HepG2 (cell line): ENCODE measurements around the gene DNLZ. TPM values are rescaled to one million over a fixed set of nuclear protein-coding genes. Genes with fewer than 3 reads are reported as not detected.

Experiments
- ADNP ChIP-seq: sonication (generic); formaldehyde crosslinking; IDR thresholded peaks from 2 replicates; pipeline ENCODE4 v1.4.0; 2020; ENCODE audit warnings: missing genetic modification reagents
- AKNA ChIP-seq: sonication (generic); formaldehyde crosslinking; IDR thresholded peaks from 2 replicates; pipeline ENCODE4 v1.4.0; 2020; ENCODE audit warnings: missing genetic modification reagents, borderline replicate concordance
- ATF7-NPFF ChIP-seq: sonication (generic); formaldehyde crosslinking; IDR thresholded peaks from 2 replicates; pipeline ENCODE4 v1.8.1; 2023; ENCODE audit warnings: mild to moderate bottlenecking, low read depth, missing genetic modification reagents, moderate library complexity
- ISX ChIP-seq: sonication (generic); formaldehyde crosslinking; conservative IDR thresholded peaks from 2 replicates; pipeline ENCODE4 v1.5.0; 2020; ENCODE audit warnings: missing genetic modification reagents
- JDP2 ChIP-seq: sonication (generic); formaldehyde crosslinking; IDR thresholded peaks from 2 replicates; pipeline ENCODE4 v1.8.1; 2022; ENCODE audit warnings: missing genetic modification reagents, borderline replicate concordance
- JUN ChIP-seq: sonication (generic); formaldehyde crosslinking; IDR thresholded peaks from 2 replicates; pipeline ENCODE4 v1.4.0; 2020; ENCODE audit warnings: mild to moderate bottlenecking, missing genetic modification reagents
- KDM5B ChIP-seq: sonication (generic); formaldehyde crosslinking; IDR thresholded peaks from 2 replicates; pipeline ENCODE4 v1.4.0; 2020; ENCODE audit warnings: missing genetic modification reagents, mild to moderate bottlenecking, borderline replicate concordance
- KLF6 ChIP-seq: IDR thresholded peaks from 2 replicates; pipeline ENCODE4 v1.8.0; 2016; ENCODE audit warnings: missing biosample characterization, missing genetic modification reagents
- NFE2 ChIP-seq: sonication (generic); formaldehyde crosslinking; IDR thresholded peaks from 2 replicates; pipeline ENCODE4 v1.4.0; 2020; ENCODE audit warnings: missing genetic modification reagents
- NFKB2 ChIP-seq: sonication (generic); formaldehyde crosslinking; IDR thresholded peaks from 2 replicates; pipeline ENCODE4 v1.4.0; 2020; ENCODE audit warnings: missing genetic modification reagents, borderline replicate concordance
- NPAS2 ChIP-seq: sonication (generic); formaldehyde crosslinking; IDR thresholded peaks from 2 replicates; pipeline ENCODE4 v1.8.0; 2022; ENCODE audit warnings: mild to moderate bottlenecking, missing genetic modification reagents, borderline replicate concordance
- NRL ChIP-seq: sonication (generic); formaldehyde crosslinking; IDR thresholded peaks from 2 replicates; pipeline ENCODE4 v1.5.0; 2020; ENCODE audit warnings: missing genetic modification reagents, mild to moderate bottlenecking, moderate library complexity, borderline replicate concordance
- PCBP1 ChIP-seq: fragments of 200-400 bp; formaldehyde crosslinking; IDR thresholded peaks from 2 replicates; pipeline ENCODE4 v1.6.1; 2017; ENCODE audit warnings: mild to moderate bottlenecking, low read depth, low read length, borderline replicate concordance
- PHF21A ChIP-seq: sonication (generic); formaldehyde crosslinking; IDR thresholded peaks from 2 replicates; pipeline ENCODE4 v1.5.0; 2020; ENCODE audit warnings: mild to moderate bottlenecking, missing genetic modification reagents
- RFX5 ChIP-seq: IDR thresholded peaks from 2 replicates; pipeline ENCODE4 v1.6.1; 2011; ENCODE audit warnings: low read depth, low read length, improper control_type of control experiment
- SOX13 ChIP-seq, 3 experiments: fragments of 450-650 bp in 1 of 3; sonication (generic) in 1 of 3; formaldehyde crosslinking in 1 of 3; IDR thresholded peaks in 2 of 3; conservative IDR thresholded peaks in 1 of 3; 2 replicates each; pipeline versions ENCODE4 v1.5.0 to v1.6.1; 2016 to 2020; ENCODE audit warnings: antibody characterized with exemption in 1 of 3, mild to moderate bottlenecking in 1 of 3, missing compliant biosample characterization in 1 of 3, missing genetic modification reagents in 1 of 3, moderate library complexity in 1 of 3
- ZIK1 ChIP-seq: sonication (generic); formaldehyde crosslinking; IDR thresholded peaks from 2 replicates; pipeline ENCODE4 v1.5.0; 2020; ENCODE audit warnings: mild to moderate bottlenecking, low read depth, missing genetic modification reagents, borderline replicate concordance
- ZNF180 ChIP-seq: sonication (generic); formaldehyde crosslinking; IDR thresholded peaks from 2 replicates; pipeline ENCODE4 v1.4.0; 2020; ENCODE audit warnings: low read depth, missing genetic modification reagents, borderline replicate concordance
- ZNF230 ChIP-seq: sonication (generic); formaldehyde crosslinking; IDR thresholded peaks from 2 replicates; pipeline ENCODE4 v1.4.0; 2020; ENCODE audit warnings: mild to moderate bottlenecking, missing genetic modification reagents
- ZNF282 ChIP-seq: fragments of 450-650 bp; IDR thresholded peaks from 2 replicates; pipeline ENCODE4 v1.6.1; 2018; ENCODE audit not compliant: partially characterized antibody
- ZNF335 ChIP-seq: sonication (generic); formaldehyde crosslinking; IDR thresholded peaks from 2 replicates; pipeline ENCODE4 v1.4.0; 2020; ENCODE audit warnings: missing genetic modification reagents
- ZNF775 ChIP-seq: sonication (generic); formaldehyde crosslinking; IDR thresholded peaks from 2 replicates; pipeline ENCODE4 v1.4.0; 2020; ENCODE audit warnings: missing genetic modification reagents, mild to moderate bottlenecking, moderate library complexity, borderline replicate concordance
- ZNF790 ChIP-seq: sonication (generic); formaldehyde crosslinking; IDR thresholded peaks from 2 replicates; pipeline ENCODE4 v1.8.0; 2022; ENCODE audit warnings: missing genetic modification reagents, mild to moderate bottlenecking, borderline replicate concordance
- polyA plus RNA-seq, 8 experiments: library from polyadenylated mRNA; depleted of rRNA in 3 of 8; stranded (reverse) in 7 of 8; unstranded in 1 of 8; fragments of >200 nt; fragmentation: Illumina TruSeq in 4 of 8; extraction: Trizol in 4 of 8; gene quantifications; 2 replicates each; pipeline versions ENCODE4 v1.2.1 to v1.2.3, GENCODE V29; 2011 to 2016; ENCODE audit warnings: low read depth in 4 of 8, missing spikeins in 1 of 8, mixed read lengths in 1 of 8; ENCODE audit not compliant: insufficient read depth in 1 of 8
- total RNA-seq, 5 experiments: library from RNA; depleted of rRNA; stranded (reverse); fragments of >200 nt; fragmentation: Illumina TruSeq; extraction: Trizol; gene quantifications; 2 replicates each; pipeline ENCODE4 v1.2.3, GENCODE V29; 2016; ENCODE audit warnings: low read depth in 1 of 5
- TF ChIP-seq, protein P1 (sequence below): sonication (generic); formaldehyde crosslinking; IDR thresholded peaks from 2 replicates; pipeline ENCODE4 v1.4.0; 2020; ENCODE audit warnings: missing genetic modification reagents

Gene DNLZ
- total and polyA plus RNA-seq, 2 of the 13 experiments (the other 11 are each of a cell fraction or from before 2014, with no cell fraction given): 3.4 to 8.0 TPM

DNA sequence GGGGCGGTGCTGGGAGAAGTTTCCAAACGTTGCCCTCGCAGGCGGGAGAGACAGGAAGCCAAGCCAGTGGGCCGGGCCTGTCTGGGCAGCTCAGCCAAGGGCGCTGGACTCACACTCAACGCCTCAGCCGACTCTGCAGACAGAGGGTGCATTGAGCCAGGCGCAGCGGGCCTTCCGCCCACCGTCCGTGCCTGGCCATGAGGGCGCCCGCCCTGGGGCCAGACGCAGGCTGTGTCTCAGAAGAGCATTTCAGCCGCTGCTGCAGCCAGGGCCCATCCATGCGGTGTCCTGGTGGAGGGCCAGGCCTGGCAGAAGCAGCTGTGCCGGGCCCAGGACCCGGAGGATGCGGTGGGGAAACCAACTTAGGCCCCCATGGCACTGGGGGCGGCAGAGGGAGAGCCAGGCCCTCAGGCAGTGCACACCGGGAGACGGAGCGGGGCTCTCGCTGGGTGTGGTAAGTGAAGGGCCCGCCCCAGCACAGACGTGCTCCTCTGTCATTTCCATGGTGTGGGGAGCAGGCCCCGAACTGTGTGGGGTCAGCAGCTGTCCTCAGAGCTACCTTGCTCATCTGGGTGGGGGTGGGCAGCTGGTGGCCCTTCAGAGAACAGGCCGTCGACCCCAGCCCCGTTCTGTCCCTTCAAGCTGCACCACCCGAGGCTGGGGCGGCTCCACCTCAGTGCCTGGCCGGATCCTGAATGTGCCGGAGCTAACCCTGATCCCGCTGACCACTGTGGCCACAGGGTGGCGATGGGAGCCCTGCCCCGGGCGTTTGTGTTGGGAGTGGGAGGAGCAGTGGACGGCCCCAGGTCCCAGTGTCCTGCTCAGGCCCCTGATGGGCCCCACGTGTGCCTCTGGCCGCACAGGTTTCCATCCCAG, 18.0 kb downstream of the DNLZ start (continued):
- TF ChIP-seq PCBP1: peak; percentile 46; the same call in 1 of the 2 replicates
- no peak for TF ChIP-seq RFX5
- TF ChIP-seq ZNF180 (CRISPR knock-in tag): no peak
- no peak for TF ChIP-seq NFE2 (CRISPR knock-in tag)
- TF ChIP-seq, protein P1, sequence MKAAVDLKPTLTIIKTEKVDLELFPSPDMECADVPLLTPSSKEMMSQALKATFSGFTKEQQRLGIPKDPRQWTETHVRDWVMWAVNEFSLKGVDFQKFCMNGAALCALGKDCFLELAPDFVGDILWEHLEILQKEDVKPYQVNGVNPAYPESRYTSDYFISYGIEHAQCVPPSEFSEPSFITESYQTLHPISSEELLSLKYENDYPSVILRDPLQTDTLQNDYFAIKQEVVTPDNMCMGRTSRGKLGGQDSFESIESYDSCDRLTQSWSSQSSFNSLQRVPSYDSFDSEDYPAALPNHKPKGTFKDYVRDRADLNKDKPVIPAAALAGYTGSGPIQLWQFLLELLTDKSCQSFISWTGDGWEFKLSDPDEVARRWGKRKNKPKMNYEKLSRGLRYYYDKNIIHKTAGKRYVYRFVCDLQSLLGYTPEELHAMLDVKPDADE (CRISPR knock-in tag): no peak
- no peak for TF ChIP-seq AKNA
- TF ChIP-seq ZNF230 (CRISPR knock-in tag): 0 out of 2 replicates have a peak, but pooled peaks have one; percentile 18
- no peak for TF ChIP-seq ZNF335 (CRISPR knock-in tag)
- TF ChIP-seq ZNF790 (CRISPR knock-in tag): no peak
- TF ChIP-seq ISX (CRISPR knock-in tag): no peak
- no peak; the same call in 1 of the 2 replicates for TF ChIP-seq NRL
- TF ChIP-seq JUN (CRISPR knock-in tag): no peak
- no peak for TF ChIP-seq SOX13 (IDR thresholded peaks at IDR 0.05)
- peak in 1 of 2 experiments; percentile 37; a peak in 1 of 4 replicates for TF ChIP-seq SOX13 (CRISPR knock-in tag; conservative IDR thresholded peaks at IDR 0.05 in 1 of 2, IDR thresholded peaks at IDR 0.05 in 1 of 2)
- TF ChIP-seq KDM5B: no peak; the same call in 1 of the 2 replicates
- no peak for TF ChIP-seq KLF6 (CRISPR knock-in tag)
- no peak for TF ChIP-seq ADNP (CRISPR knock-in tag)
- TF ChIP-seq NPAS2 (CRISPR knock-in tag): no peak
- no peak for TF ChIP-seq ZNF775 (CRISPR knock-in tag)
- TF ChIP-seq JDP2: no peak
- TF ChIP-seq PHF21A (CRISPR knock-in tag): peak; percentile 88
- TF ChIP-seq ATF7-NPFF (CRISPR knock-in tag): 0 out of 2 replicates have a peak, but pooled peaks have one; percentile 39
- TF ChIP-seq NFKB2: 0 out of 2 replicates have a peak, but pooled peaks have one; percentile 21
- TF ChIP-seq ZIK1 (CRISPR knock-in tag): peak; percentile 71
- no peak for TF ChIP-seq ZNF282
